Central memory CD8-positive, alpha-beta T cell (primary cell): ENCODE results near the gene ETNK1.
A peak's percentile ranks its signal among the peaks of the same experiment; 100 is the strongest.
"Not testable (repeated sequence)": the region's sequence is repeated elsewhere in the genome, so short reads cannot be mapped to it uniquely, and the experiment has no call there.

ENCODE experiments used
- ATAC-seq: fragments of 150-1000 bp; cut with Tn5 transposase; replicated peaks from 2 replicates; pipeline ENCODE4 v1.10.0; 2022; ENCODE audit warnings: mild to moderate bottlenecking, moderate FRiP score, moderate number of reproducible peaks; ENCODE audit not compliant: poor library complexity, severe bottlenecking; ENCODE audit errors: extremely low read depth
- DNase-seq, 2 donors: peaks; one replicate each; pipeline ENCODE4 v3.0.0; 2021; ENCODE audit warnings: low spot score in 2 of 2
- H3K27ac Mint-ChIP-seq: one replicate; pipeline ENCODE4 v1.8.0; 2022; ENCODE audit warnings: low read depth, mild to moderate bottlenecking, moderate library complexity, mixed read lengths
- H3K27me3 Mint-ChIP-seq: one replicate; pipeline ENCODE4 v1.8.0; 2022; ENCODE audit warnings: mixed read lengths
- H3K36me3 Mint-ChIP-seq: one replicate; pipeline ENCODE4 v1.8.0; 2022; ENCODE audit warnings: mild to moderate bottlenecking, moderate library complexity, mixed read lengths; ENCODE audit not compliant: insufficient read depth
- H3K4me1 Mint-ChIP-seq: one replicate; pipeline ENCODE4 v1.8.0; 2022; ENCODE audit warnings: mixed read lengths
- H3K4me3 Mint-ChIP-seq: one replicate; pipeline ENCODE4 v1.8.0; 2022; ENCODE audit warnings: mild to moderate bottlenecking, moderate library complexity, mixed read lengths
- H3K9me3 Mint-ChIP-seq: one replicate; pipeline ENCODE4 v1.8.0; 2022; ENCODE audit warnings: mixed read lengths

ETNK1 gene

GRCh38 chr12:22677781-22678574 is 53.0 kb downstream of the ETNK1 start:
- Mint-ChIP-seq H3K4me3 (no peak overlapping the region), H3K9me3 (no peaks in the 10 kb centered on the region), H3K27ac (no peak overlapping the region), H3K4me1 (peaks cover 28% of the 10 kb centered on the region), H3K36me3 (peaks cover 32% of the 10 kb centered on the region), H3K27me3 (no peaks in the 10 kb centered on the region)
- ATAC-seq = no peak
- DNase-seq = no peak

DNA sequence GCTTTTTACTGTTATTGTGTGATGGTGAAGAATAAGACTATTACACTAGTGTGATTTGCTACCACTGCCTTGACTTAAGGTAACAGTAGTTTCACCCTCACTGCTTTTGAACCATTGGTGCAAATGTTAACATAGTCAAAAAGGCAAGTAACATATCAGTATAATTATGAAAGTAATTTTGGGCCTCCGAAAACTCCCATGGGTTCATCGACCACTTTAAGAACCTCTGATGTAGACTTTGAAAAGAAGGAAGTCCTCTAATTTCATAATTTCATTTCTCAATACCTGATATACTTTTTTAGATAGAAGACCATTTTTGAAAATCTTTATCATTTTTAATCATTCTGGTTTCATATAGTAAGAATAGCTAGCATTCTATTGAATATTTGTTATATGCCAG is 57.7 kb downstream of the ETNK1 start:
- peaks cover 22% of the 10 kb centered on the region for H3K36me3 Mint-ChIP-seq
- no peaks in the 10 kb centered on the region for H3K9me3 Mint-ChIP-seq
- H3K4me3 Mint-ChIP-seq = no peak overlapping the region
- no peaks in the 10 kb centered on the region for H3K27me3 Mint-ChIP-seq
- ATAC-seq (no peak), DNase-seq (no peak)
- peaks cover 34% of the 10 kb centered on the region for H3K4me1 Mint-ChIP-seq
- H3K27ac Mint-ChIP-seq = no peak overlapping the region

- Mint-ChIP-seq H3K4me1 (peaks cover 30% of the 10 kb centered on the region), H3K9me3 (no peaks in the 10 kb centered on the region), H3K27me3 (no peaks in the 10 kb centered on the region), H3K27ac (no peak overlapping the region), H3K4me3 (no peak overlapping the region), H3K36me3 (peaks cover 19% of the 10 kb centered on the region)
- no peak for ATAC-seq
- no peak for DNase-seq
Observed at GRCh38 chr12:22683131-22683530, 58.2 kb downstream of the ETNK1 start.

- ATAC-seq = no peak
- no peaks in the 10 kb centered on the region for H3K27me3 Mint-ChIP-seq
- peaks cover 20% of the 10 kb centered on the region for H3K4me1 Mint-ChIP-seq
- DNase-seq = no peak
- H3K4me3 Mint-ChIP-seq = no peak overlapping the region
- H3K27ac Mint-ChIP-seq = no peak overlapping the region
- peaks cover 15% of the 10 kb centered on the region for H3K36me3 Mint-ChIP-seq
- no peaks in the 10 kb centered on the region for H3K9me3 Mint-ChIP-seq
Observed at GRCh38 chr12:22684140-22685118, 59.5 kb downstream of the ETNK1 start.

DNA sequence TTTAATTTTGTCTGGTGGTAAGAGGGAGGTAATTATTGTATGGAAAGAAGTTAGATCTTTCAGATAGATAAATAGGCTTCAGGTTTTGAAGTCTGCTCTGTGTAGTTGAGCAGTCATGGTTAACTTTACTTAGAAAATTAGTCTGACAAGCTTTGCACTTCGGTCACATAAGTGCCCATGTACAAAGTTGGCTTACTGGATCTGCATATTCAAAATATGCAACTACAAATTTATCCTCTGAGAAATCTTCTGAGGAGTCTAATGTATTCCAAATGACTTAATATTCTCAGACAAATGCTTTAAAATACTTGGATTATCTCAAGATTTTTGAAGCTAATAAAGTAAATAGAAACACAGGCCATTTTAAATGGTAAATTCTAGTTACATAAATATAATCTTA is 61.2 kb downstream of the ETNK1 start:
- Mint-ChIP-seq H3K9me3 (no peaks in the 10 kb centered on the region), H3K27me3 (no peaks in the 10 kb centered on the region), H3K27ac (no peak overlapping the region), H3K4me3 (no peak overlapping the region), H3K36me3 (peaks cover 9% of the 10 kb centered on the region), H3K4me1 (peaks cover 12% of the 10 kb centered on the region)
- DNase-seq (no peak), ATAC-seq (no peak)

DNA sequence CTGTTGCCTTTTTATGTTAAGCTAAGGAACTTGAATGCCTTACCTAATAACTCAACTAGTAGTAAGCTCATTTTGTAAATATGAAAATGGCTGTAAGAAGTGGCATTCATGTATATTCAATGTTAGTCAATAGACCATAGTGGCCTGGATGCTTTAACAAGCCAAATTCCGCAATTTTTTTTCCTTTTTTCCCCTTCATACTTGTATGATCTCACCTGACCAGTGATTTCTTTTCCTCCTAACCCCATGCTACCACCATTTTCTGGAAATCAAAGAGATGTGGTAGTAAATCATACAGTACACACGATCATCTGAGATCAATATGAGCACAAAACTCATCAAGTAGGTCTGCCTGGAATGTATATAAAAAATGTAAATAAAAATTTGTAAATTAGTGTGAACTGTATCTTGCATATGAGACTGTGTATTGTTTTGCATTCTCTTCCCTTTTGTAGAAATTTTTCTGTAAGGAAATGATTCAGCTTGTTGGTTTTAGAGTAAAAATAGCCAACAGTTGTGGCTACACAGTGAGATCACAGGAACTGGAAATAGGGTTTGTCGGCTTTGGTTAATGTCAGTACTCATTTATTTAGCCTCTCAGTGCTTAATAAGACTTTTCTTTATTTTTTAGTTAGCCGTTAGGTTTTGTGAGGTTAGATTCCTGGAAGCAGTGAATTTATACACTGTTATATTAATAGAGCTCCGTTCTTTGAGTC is 62.5 kb downstream of the ETNK1 start:
- H3K36me3 Mint-ChIP-seq = peaks cover 9% of the 10 kb centered on the region
- H3K4me3 Mint-ChIP-seq = no peak overlapping the region
- no peaks in the 10 kb centered on the region for H3K27me3 Mint-ChIP-seq
- H3K27ac Mint-ChIP-seq = no peak overlapping the region
- H3K9me3 Mint-ChIP-seq = no peaks in the 10 kb centered on the region
- no peak for DNase-seq
- ATAC-seq = peak; percentile 80
- H3K4me1 Mint-ChIP-seq = peaks cover 18% of the 10 kb centered on the region

DNA sequence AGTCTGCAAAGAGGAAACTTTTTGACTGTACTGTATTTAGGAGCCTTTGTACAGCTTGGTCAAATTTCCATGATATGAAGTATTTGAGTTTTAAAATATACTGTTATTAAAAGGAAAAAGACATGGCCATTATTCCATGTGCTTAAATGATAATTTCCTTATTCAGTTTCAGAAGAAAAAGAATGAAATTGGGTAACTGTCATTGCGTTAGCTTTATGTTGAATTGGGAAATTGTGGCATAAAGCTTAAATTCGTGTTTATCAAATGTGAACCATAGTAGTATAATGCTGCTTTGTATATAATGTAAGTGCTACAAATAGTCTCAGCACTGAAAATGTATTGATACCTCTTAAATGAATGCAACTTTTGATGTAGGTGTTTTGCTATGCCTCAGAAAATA is 64.9 kb downstream of the ETNK1 start:
- peaks cover 18% of the 10 kb centered on the region for H3K4me1 Mint-ChIP-seq
- no peaks in the 10 kb centered on the region for H3K27me3 Mint-ChIP-seq
- H3K27ac Mint-ChIP-seq = no peak overlapping the region
- no peak overlapping the region for H3K4me3 Mint-ChIP-seq
- H3K36me3 Mint-ChIP-seq = peaks cover 2% of the 10 kb centered on the region
- ATAC-seq (no peak), DNase-seq (no peak)
- no peaks in the 10 kb centered on the region for H3K9me3 Mint-ChIP-seq

- no peak overlapping the region for H3K4me3 Mint-ChIP-seq
- ATAC-seq (no peak), DNase-seq (no peak)
- H3K36me3 Mint-ChIP-seq = peaks cover 2% of the 10 kb centered on the region
- H3K4me1 Mint-ChIP-seq = peaks cover 18% of the 10 kb centered on the region
- H3K9me3 Mint-ChIP-seq = no peaks in the 10 kb centered on the region
- no peak overlapping the region for H3K27ac Mint-ChIP-seq
- no peaks in the 10 kb centered on the region for H3K27me3 Mint-ChIP-seq
Observed at GRCh38 chr12:22691319-22691718, 66.3 kb downstream of the ETNK1 start.

- not testable (repeated sequence) for H3K4me1 Mint-ChIP-seq, H3K36me3 Mint-ChIP-seq, ATAC-seq, H3K27ac Mint-ChIP-seq, H3K9me3 Mint-ChIP-seq, H3K27me3 Mint-ChIP-seq, DNase-seq, H3K4me3 Mint-ChIP-seq
Observed at GRCh38 chr12:22692467-22692866, 67.5 kb downstream of the ETNK1 start.

- Mint-ChIP-seq H3K9me3 (no peaks in the 10 kb centered on the region), H3K4me3 (no peak overlapping the region), H3K4me1 (peaks cover 6% of the 10 kb centered on the region), H3K27me3 (no peaks in the 10 kb centered on the region), H3K36me3 (peaks cover 2% of the 10 kb centered on the region), H3K27ac (no peak overlapping the region)
- no peak for ATAC-seq
- DNase-seq = no peak
Observed at GRCh38 chr12:22692964-22693555, 68.1 kb downstream of the ETNK1 start.

DNA sequence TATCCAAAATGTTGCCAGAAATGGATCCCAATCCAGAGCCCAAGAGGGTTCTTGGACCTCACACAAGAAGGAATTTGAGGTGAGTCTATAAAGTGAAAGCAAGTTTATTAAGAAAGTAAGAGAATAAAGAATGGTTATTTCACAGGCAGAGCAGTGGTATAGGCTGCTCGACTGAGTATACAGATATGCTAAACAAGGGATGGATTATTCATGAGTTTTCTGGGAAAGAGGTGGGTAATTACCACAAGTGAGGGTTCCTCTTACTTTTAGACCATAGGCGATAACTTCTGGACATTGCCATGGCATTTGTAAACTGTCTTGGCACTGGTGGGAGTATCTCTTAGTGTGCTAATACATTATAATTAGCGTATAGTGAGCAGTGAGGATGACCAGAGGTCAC is 73.6 kb downstream of the ETNK1 start:
- DNase-seq (no peak), ATAC-seq (no peak)
- Mint-ChIP-seq H3K9me3 (no peaks in the 10 kb centered on the region), H3K27me3 (peaks cover 9% of the 10 kb centered on the region), H3K4me3 (no peak overlapping the region), H3K27ac (no peak overlapping the region), H3K4me1 (no peaks in the 10 kb centered on the region), H3K36me3 (no peaks in the 10 kb centered on the region)

DNA sequence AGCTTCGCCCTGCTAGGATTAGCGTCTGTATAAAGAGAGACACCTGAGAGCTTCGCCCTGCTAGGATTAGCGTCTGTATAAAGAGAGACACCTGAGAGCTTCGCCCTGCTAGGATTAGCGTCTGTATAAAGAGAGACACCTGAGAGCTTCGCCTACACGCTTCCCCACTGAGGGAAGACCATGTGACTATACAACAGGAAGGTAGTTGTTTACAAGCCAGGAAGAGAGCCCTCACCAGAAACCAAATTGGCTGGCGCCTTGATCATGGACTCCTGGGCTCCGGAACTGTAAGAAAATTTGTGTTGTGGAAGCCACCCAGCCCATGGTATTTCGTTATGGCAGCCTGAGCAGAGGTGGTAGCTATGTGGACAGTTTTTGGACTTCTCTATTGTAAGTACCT is 74.7 kb downstream of the ETNK1 start:
- not testable (repeated sequence) for H3K9me3 Mint-ChIP-seq, H3K4me3 Mint-ChIP-seq, DNase-seq, H3K36me3 Mint-ChIP-seq, H3K4me1 Mint-ChIP-seq, H3K27ac Mint-ChIP-seq, H3K27me3 Mint-ChIP-seq, ATAC-seq
